ENCODE measurements around the gene LGALS3BP. TPM values are rescaled to one million over a fixed set of nuclear protein-coding genes. Genes with fewer than 3 reads are reported as not detected.

Gene LGALS3BP
- total RNA-seq, 1 donor from 2014 or later: 417 TPM

DNA sequence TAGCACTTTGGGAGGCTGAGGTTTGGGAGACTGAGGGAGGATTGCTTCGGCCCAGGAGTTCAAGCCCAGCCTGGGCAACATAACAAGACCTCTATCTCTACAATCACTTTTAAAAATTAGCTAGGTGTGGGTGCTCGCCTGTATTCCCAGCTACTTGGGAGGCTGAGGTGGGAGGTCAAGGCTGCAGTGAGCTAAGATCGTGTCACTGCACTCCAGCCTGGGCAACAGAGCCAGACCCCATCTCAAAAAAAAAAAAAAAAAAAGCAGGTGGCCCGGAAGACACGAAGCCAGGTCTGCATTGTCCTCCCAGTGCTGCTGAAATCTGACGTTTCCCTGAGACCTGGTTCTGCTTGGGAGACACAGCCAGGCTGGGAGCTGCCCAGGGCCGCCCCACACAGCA lies 35.7 kb downstream of the LGALS3BP start:
- ATAC-seq (no peak), DNase-seq (no peak)
- no peak overlapping the region for H3K27ac ChIP-seq
- H3K4me1 ChIP-seq: peaks cover 5% of the 10 kb centered on the region
- H3K27me3 ChIP-seq (ENCODE audit: low read depth): no peaks in the 10 kb centered on the region
- H3K36me3 ChIP-seq: no peaks in the 10 kb centered on the region
- H3K9me3 ChIP-seq: no peaks in the 10 kb centered on the region
- TF ChIP-seq, protein P1, sequence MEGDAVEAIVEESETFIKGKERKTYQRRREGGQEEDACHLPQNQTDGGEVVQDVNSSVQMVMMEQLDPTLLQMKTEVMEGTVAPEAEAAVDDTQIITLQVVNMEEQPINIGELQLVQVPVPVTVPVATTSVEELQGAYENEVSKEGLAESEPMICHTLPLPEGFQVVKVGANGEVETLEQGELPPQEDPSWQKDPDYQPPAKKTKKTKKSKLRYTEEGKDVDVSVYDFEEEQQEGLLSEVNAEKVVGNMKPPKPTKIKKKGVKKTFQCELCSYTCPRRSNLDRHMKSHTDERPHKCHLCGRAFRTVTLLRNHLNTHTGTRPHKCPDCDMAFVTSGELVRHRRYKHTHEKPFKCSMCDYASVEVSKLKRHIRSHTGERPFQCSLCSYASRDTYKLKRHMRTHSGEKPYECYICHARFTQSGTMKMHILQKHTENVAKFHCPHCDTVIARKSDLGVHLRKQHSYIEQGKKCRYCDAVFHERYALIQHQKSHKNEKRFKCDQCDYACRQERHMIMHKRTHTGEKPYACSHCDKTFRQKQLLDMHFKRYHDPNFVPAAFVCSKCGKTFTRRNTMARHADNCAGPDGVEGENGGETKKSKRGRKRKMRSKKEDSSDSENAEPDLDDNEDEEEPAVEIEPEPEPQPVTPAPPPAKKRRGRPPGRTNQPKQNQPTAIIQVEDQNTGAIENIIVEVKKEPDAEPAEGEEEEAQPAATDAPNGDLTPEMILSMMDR (IDR thresholded peaks at IDR 0.05): no peak
- intact Hi-C loops (cut with DNase I): no loop called here
- no peak overlapping the region for H3K4me3 ChIP-seq

DNA sequence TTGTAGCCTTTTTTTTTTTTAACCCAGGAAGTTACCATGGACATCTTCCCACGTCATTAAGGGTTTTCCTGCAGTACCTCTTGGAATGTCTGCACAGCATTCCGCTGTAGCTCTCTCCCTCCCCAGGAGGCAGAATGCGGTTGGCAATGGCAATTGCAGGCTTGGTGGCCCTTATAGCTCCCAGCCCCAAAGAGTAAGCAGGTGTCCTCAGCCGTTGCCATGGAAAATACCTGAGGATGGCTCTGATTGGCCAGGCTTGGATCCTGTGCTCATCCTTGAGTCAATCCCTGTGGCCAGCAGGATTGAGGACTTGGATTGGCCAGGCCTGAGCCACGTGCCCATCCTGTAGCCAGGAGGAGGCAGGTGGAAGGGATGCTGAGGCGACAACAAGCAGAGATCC lies 39.0 kb downstream of the LGALS3BP start:
- H3K4me3 ChIP-seq: no peak overlapping the region

DNA sequence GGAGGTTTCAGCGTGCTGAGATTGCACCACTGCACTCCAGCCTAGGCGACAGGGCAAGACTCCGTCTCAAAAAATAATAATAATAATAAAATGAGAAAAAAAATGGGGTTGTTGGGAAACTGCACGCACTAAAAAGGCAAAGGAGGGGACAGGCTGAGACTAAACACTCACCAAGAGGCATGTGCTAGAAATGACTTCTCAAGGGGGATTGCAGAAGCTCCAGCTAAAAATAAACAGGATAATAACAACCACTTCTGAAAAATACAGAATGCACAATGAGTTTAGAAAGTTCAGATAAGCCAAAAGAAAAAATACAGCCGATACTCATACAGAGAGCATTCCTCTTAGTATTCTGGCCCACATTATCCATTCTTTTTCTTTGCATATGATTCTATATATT lies 39.5 kb downstream of the LGALS3BP start:
- H3K27me3 ChIP-seq (ENCODE audit: low read depth): no peaks in the 10 kb centered on the region
- ATAC-seq (no peak), DNase-seq (no peak)

More for the DNA sequence above, 39.0 kb downstream of the LGALS3BP start:
- peak; percentile 16 to 52 for ATAC-seq
- Histone ChIP-seq H3K4me1 (no peaks in the 10 kb centered on the region), H3K27me3 (ENCODE audit: low read depth) (no peaks in the 10 kb centered on the region), H3K27ac (no peak overlapping the region), H3K9me3 (no peaks in the 10 kb centered on the region), H3K36me3 (no peaks in the 10 kb centered on the region)
- DNase-seq: no peak
- TF ChIP-seq, protein P1 (IDR thresholded peaks at IDR 0.05): no peak
- intact Hi-C loops (cut with DNase I): no loop called here

DNA sequence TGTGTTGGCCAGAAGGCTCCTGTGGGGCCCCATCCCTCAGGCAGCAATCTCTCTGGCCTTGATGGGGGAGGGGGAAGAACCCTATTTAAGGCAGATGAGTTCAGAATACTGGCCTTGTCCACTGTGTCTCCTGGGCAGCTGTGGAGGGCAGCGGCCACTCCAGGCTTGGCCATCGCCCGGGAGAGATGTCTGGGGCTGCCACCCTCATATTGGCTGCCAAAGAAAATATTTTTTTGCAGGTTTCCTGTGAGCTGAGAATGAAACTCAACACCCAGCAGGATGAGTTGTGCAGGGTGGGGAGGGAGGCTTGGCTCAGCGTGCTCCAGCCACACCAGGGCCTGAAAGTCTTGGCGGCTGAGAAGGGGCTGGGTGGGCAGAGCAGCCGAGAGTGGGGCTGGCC lies 40.1 kb downstream of the LGALS3BP start:
- ATAC-seq (no peak), DNase-seq (no peak)
- no peaks in the 10 kb centered on the region for H3K36me3 ChIP-seq
- H3K4me1 ChIP-seq: peaks cover 4% of the 10 kb centered on the region
- no peak overlapping the region for H3K27ac ChIP-seq
- H3K27me3 ChIP-seq (ENCODE audit: low read depth): no peaks in the 10 kb centered on the region
- intact Hi-C loops (cut with DNase I): no loop called here
- no peaks in the 10 kb centered on the region for H3K9me3 ChIP-seq
- no peak overlapping the region for H3K4me3 ChIP-seq
- TF ChIP-seq, protein P1 (IDR thresholded peaks at IDR 0.05): no peak

More for the DNA sequence above, 39.5 kb downstream of the LGALS3BP start:
- Histone ChIP-seq H3K9me3 (no peaks in the 10 kb centered on the region), H3K4me1 (no peaks in the 10 kb centered on the region), H3K36me3 (no peaks in the 10 kb centered on the region), H3K27ac (no peak overlapping the region), H3K4me3 (no peak overlapping the region)
- intact Hi-C loops (cut with DNase I): no loop called here
- TF ChIP-seq, protein P1 (IDR thresholded peaks at IDR 0.05): no peak

DNA sequence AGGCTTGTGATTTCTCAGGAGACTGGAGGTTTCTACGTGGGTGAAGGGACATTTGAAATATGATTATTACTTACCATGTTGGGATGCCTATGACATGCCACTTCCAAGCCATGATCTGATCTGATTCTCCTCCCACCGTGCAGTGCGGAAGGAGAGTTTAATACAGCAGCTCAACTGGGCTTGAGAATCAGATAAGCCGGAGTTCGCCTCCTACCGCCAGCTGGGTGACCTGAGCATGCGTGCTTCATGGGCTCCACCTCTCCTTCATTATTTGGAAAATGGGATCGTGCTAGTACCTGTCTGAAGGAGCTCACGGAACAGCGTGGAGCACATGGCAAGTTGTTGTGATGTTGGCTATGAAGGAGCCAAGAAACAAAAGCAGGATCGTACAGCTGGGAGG lies 42.2 kb downstream of the LGALS3BP start:
- TF ChIP-seq, protein P1 (IDR thresholded peaks at IDR 0.05): no peak
- ATAC-seq: no peak
- H3K9me3 ChIP-seq: no peaks in the 10 kb centered on the region
- H3K36me3 ChIP-seq: no peaks in the 10 kb centered on the region
- no peaks in the 10 kb centered on the region for H3K27me3 ChIP-seq (ENCODE audit: low read depth)
- H3K4me3 ChIP-seq: no peak overlapping the region
- intact Hi-C loops (cut with DNase I): no loop called here
- H3K4me1 ChIP-seq: peaks cover 22% of the 10 kb centered on the region
- H3K27ac ChIP-seq: no peak overlapping the region
- DNase-seq: no peak

Data from lower lobe of right lung (tissue), 2 donors.